GM23338 (cell line): Measurements from ENCODE around the gene FLNB. TPM values are rescaled to one million over a fixed set of nuclear protein-coding genes. Genes with fewer than 3 reads are reported as not detected.
"Not testable (repeated sequence)": the region's sequence is repeated elsewhere in the genome, so short reads cannot be mapped to it uniquely, and the experiment has no call there.

Source experiments
- ATAC-seq: fragments of 200-7000 bp; cut with Tn5 transposase; 3 replicates; pipeline ENCODE4 v1.9.1; 2020
- DNase-seq: peaks from one replicate; pipeline ENCODE4 v3.0.0-alpha.2; 2015; ENCODE audit warnings: low spot score
- H2AFZ ChIP-seq: fragments of 200-600 bp; sonication (generic); 2 replicates; pipeline ENCODE4 v1.8.0; 2016; ENCODE audit warnings: antibody characterized with exemption, mild to moderate bottlenecking, moderate library complexity
- H3F3A ChIP-seq: fragments of 200-600 bp; sonication (generic); replicated peaks from 2 replicates; pipeline ENCODE4 v1.8.0; 2017; ENCODE audit warnings: antibody characterized with exemption, mixed run types, low read depth
- H3K27ac ChIP-seq: fragments of 200-600 bp; sonication (generic); 2 replicates; pipeline ENCODE4 v1.6.1; 2016; ENCODE audit warnings: low read depth
- H3K27me3 ChIP-seq: fragments of 200-600 bp; sonication (generic); 2 replicates; pipeline ENCODE4 v1.8.0; 2016; ENCODE audit warnings: mild to moderate bottlenecking, mixed run types, moderate library complexity; ENCODE audit not compliant: insufficient read depth
- H3K36me3 ChIP-seq: fragments of 200-600 bp; sonication (generic); 2 replicates; pipeline ENCODE4 v1.8.0; 2016; ENCODE audit warnings: mild to moderate bottlenecking; ENCODE audit not compliant: insufficient read depth
- H3K4me1 ChIP-seq: fragments of 200-600 bp; sonication (generic); 2 replicates; pipeline ENCODE4 v1.8.0; 2016; ENCODE audit warnings: mild to moderate bottlenecking, moderate library complexity; ENCODE audit not compliant: insufficient read depth
- H3K4me2 ChIP-seq: fragments of 200-600 bp; sonication (generic); 2 replicates; pipeline ENCODE4 v1.7.1; 2017; ENCODE audit warnings: mixed run types
- H3K4me3 ChIP-seq: fragments of 200-600 bp; sonication (generic); 2 replicates; pipeline ENCODE4 v1.6.1; 2016; ENCODE audit warnings: mixed run types
- H3K79me2 ChIP-seq: fragments of 200-600 bp; sonication (generic); replicated peaks from 2 replicates; pipeline ENCODE4 v1.8.0; 2017; ENCODE audit warnings: mild to moderate bottlenecking; ENCODE audit not compliant: insufficient read depth
- H3K9me2 ChIP-seq: fragments of 200-600 bp; sonication (generic); 2 replicates; pipeline ENCODE4 v1.8.0; 2017; ENCODE audit not compliant: insufficient read depth
- H4K20me1 ChIP-seq: fragments of 200-600 bp; sonication (generic); replicated peaks from 2 replicates; pipeline ENCODE4 v1.8.0; 2017; ENCODE audit warnings: mild to moderate bottlenecking; ENCODE audit not compliant: insufficient read depth
- H3K27ac Mint-ChIP-seq: 2 replicates; pipeline ENCODE4 v1.8.0; 2020; ENCODE audit warnings: inconsistent platforms, mild to moderate bottlenecking, moderate library complexity, mixed read lengths
- H3K27me3 Mint-ChIP-seq: 3 replicates; pipeline ENCODE4 v1.8.0; 2022; ENCODE audit warnings: low read depth, mild to moderate bottlenecking, moderate library complexity, mixed read lengths, inconsistent platforms; ENCODE audit not compliant: insufficient read depth, poor library complexity
- H3K36me3 Mint-ChIP-seq: 3 replicates; pipeline ENCODE4 v1.8.0; 2021; ENCODE audit warnings: low read depth, mild to moderate bottlenecking, inconsistent platforms, moderate library complexity, mixed read lengths
- H3K4me1 Mint-ChIP-seq: 3 replicates; pipeline ENCODE4 v1.8.0; 2020; ENCODE audit warnings: mild to moderate bottlenecking, inconsistent platforms, mixed read lengths
- H3K4me3 Mint-ChIP-seq: 3 replicates; pipeline ENCODE4 v1.8.0; 2021; ENCODE audit warnings: moderate library complexity, mild to moderate bottlenecking, inconsistent platforms, mixed read lengths
- H3K9me3 Mint-ChIP-seq: 3 replicates; pipeline ENCODE4 v1.8.0; 2020; ENCODE audit warnings: moderate library complexity, mild to moderate bottlenecking, inconsistent platforms, mixed read lengths
- CTCF ChIP-seq, 2 experiments: fragments of 200-600 bp in 1 of 2; sonication (generic) in 1 of 2; conservative IDR thresholded peaks; 2 replicates each; pipeline versions ENCODE4 v1.5.1 to v1.6.1; 2016 to 2017; ENCODE audit warnings: antibody characterized with exemption in 2 of 2, low read depth in 2 of 2, mild to moderate bottlenecking in 2 of 2, moderate library complexity in 1 of 2
- EZH2 ChIP-seq: fragments of 200-600 bp; sonication (generic); IDR thresholded peaks from one replicate; pipeline ENCODE4 v1.8.0; 2017; ENCODE audit warnings: antibody characterized with exemption, mild to moderate bottlenecking, low read depth; ENCODE audit not compliant: unreplicated experiment
- EZH2phosphoT487 ChIP-seq: fragments of 200-600 bp; sonication (generic); IDR thresholded peaks from one replicate; pipeline ENCODE4 v1.8.1; 2018; ENCODE audit warnings: antibody characterized with exemption; ENCODE audit not compliant: unreplicated experiment
- JUNB ChIP-seq: IDR thresholded peaks from one replicate; pipeline ENCODE4 v1.6.1; 2016; ENCODE audit warnings: antibody characterized with exemption; ENCODE audit not compliant: unreplicated experiment
- NANOG ChIP-seq: IDR thresholded peaks from 2 replicates; pipeline ENCODE4 v1.6.1; 2016; ENCODE audit warnings: antibody characterized with exemption, borderline replicate concordance
- POLR2AphosphoS5 ChIP-seq: IDR thresholded peaks from 2 replicates; pipeline ENCODE4 v1.6.1; 2016; ENCODE audit warnings: antibody characterized with exemption, low read depth
- REST ChIP-seq: IDR thresholded peaks from one replicate; pipeline ENCODE4 v1.6.1; 2018; ENCODE audit warnings: antibody characterized with exemption; ENCODE audit not compliant: unreplicated experiment
- STAT1 ChIP-seq: IDR thresholded peaks from one replicate; pipeline ENCODE4 v1.6.1; 2016; ENCODE audit warnings: antibody characterized with exemption; ENCODE audit not compliant: unreplicated experiment
- ZNF114 ChIP-seq: fragments of 250-450 bp; sonication (Bioruptor Pico); IDR thresholded peaks from 2 replicates; pipeline ENCODE4 v1.5.0; 2020; ENCODE audit warnings: mild to moderate bottlenecking, moderate library complexity
- polyA plus RNA-seq: library from polyadenylated mRNA; unstranded; fragments of >200 nt; fragmentation: Nextera tagmentation; extraction: Ambion mirVana; gene quantifications from 2 replicates; pipeline ENCODE4 v1.2.1, GENCODE V29; 2016
- total RNA-seq: library from RNA; depleted of rRNA; stranded (reverse); fragments of >200 nt; shearing (Covaris generic); gene quantifications from 2 replicates; pipeline ENCODE4 v1.2.3, GENCODE V29; 2014

FLNB gene
- total and polyA plus RNA-seq, 2 experiments from 2014 or later = 39.7 to 179 TPM

- no peak overlapping the region for H3K27ac ChIP-seq
- Mint-ChIP-seq H3K27ac (no peak overlapping the region), H3K4me1 (no peaks in the 10 kb centered on the region), H3K4me3 (no peak overlapping the region), H3K27me3 (peaks cover 3% of the 10 kb centered on the region), H3K9me3 (peaks cover 6% of the 10 kb centered on the region; the same call in 1 of the 3 replicates), H3K36me3 (no peaks in the 10 kb centered on the region)
- H3F3A ChIP-seq = no peaks in the 10 kb centered on the region
- no peaks in the 10 kb centered on the region for H3K9me2 ChIP-seq
- H3K27me3 ChIP-seq = no peaks in the 10 kb centered on the region
- H3K79me2 ChIP-seq = no peaks in the 10 kb centered on the region
- no peak for DNase-seq
- H4K20me1 ChIP-seq = no peaks in the 10 kb centered on the region
- no peak overlapping the region for H3K4me2 ChIP-seq
- H3K36me3 ChIP-seq = no peaks in the 10 kb centered on the region
- no peak overlapping the region for H2AFZ ChIP-seq
- H3K4me3 ChIP-seq = no peak overlapping the region
- no peak for TF ChIP-seq CTCF (conservative IDR thresholded peaks at IDR 0.05; ENCODE audit: low read depth in 2 of 2)
- TF ChIP-seq POLR2AphosphoS5 = no peak
- no peak for TF ChIP-seq EZH2
- TF ChIP-seq JUNB = no peak
- TF ChIP-seq ZNF114 = no peak
- TF ChIP-seq NANOG = no peak
- TF ChIP-seq STAT1 = no peak
- no peaks in the 10 kb centered on the region for H3K4me1 ChIP-seq
- ATAC-seq = no peak
Measured at GRCh38 chr3:58200121-58200709, 192.0 kb downstream of the FLNB start.

DNA sequence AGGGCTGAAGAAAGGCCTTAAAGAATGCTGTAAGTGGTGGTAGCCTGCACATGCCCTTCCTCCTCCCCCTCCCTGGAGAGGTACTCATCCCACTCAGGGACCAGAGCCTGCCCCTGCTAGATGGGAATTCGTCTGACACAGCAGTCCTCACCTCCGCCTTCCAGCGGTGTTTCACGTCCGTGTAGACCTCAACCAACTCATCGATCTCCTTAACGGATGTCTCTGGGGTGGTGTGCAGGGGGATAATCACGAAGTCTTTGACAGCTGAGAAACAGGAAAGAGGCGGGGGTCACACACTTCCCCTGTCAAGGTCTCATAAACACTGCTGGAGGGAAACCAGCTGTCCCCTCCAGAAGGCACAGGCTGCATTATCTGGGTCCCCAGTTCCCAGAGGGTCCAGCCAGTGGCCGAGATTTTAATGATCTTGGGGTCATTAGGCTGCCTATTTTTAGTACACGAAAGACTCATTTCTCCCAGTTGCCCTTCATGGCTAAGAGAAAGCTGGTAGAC lies 192.7 kb downstream of the FLNB start:
- Mint-ChIP-seq H3K36me3 (no peaks in the 10 kb centered on the region), H3K27me3 (peaks cover 3% of the 10 kb centered on the region), H3K27ac (no peak overlapping the region), H3K4me3 (no peak overlapping the region), H3K9me3 (0 out of 3 replicates have a peak, but pooled peaks cover 6% of the 10 kb centered on the region), H3K4me1 (no peaks in the 10 kb centered on the region)
- Histone ChIP-seq H4K20me1 (no peaks in the 10 kb centered on the region), H3K27me3 (no peaks in the 10 kb centered on the region), H2AFZ (no peak overlapping the region), H3K4me1 (no peaks in the 10 kb centered on the region), H3K36me3 (no peaks in the 10 kb centered on the region), H3K79me2 (no peaks in the 10 kb centered on the region), H3K27ac (no peak overlapping the region), H3K4me2 (no peak overlapping the region), H3F3A (no peaks in the 10 kb centered on the region), H3K9me2 (no peaks in the 10 kb centered on the region), H3K4me3 (no peak overlapping the region)
- no peak for TF ChIP-seq REST
- no peak for TF ChIP-seq POLR2AphosphoS5
- TF ChIP-seq EZH2phosphoT487 = no peak
- ATAC-seq (no peak), DNase-seq (no peak)

DNA sequence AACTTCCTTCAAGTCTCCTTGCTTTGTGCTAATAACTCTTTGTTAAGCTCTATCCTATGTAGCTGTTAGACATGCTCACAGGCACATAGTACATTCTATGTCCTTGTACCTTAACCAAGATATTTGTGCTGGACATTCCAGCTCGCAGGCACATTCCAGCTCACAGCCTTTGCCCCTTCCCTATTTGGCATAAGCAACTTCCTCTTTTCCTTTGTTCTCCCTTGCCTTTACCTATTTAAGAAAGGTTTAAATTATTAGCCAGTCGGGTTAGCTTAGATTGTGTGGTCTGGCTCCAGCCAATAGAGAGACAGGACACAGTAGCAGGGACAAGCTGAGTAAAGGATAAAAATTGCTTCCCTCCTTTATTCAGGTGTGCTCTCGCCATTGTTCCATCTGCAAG lies 193.2 kb downstream of the FLNB start:
- not testable (repeated sequence) for H3K27me3 Mint-ChIP-seq, H3K27me3 ChIP-seq, ATAC-seq, H3K9me2 ChIP-seq, H3K9me3 Mint-ChIP-seq, H3K79me2 ChIP-seq, H3K36me3 Mint-ChIP-seq, H3F3A ChIP-seq, H3K36me3 ChIP-seq, H3K4me1 ChIP-seq, H3K4me3 Mint-ChIP-seq, H3K4me2 ChIP-seq, H3K27ac Mint-ChIP-seq, H3K4me1 Mint-ChIP-seq, H3K27ac ChIP-seq, H3K4me3 ChIP-seq, H2AFZ ChIP-seq, H4K20me1 ChIP-seq, DNase-seq
